GM19438 (cell line): Measurements from ENCODE around the gene PRCD.
"Not testable (repeated sequence)": the region's sequence is repeated elsewhere in the genome, so short reads cannot be mapped to it uniquely, and the experiment has no call there.

ENCODE experiments used
- ATAC-seq: cut with Tn5 transposase; IDR thresholded peaks from one replicate; pipeline ENCODE4 v1.9.1; 2021; ENCODE audit warnings: low read depth; ENCODE audit not compliant: unreplicated experiment

Gene PRCD

DNA sequence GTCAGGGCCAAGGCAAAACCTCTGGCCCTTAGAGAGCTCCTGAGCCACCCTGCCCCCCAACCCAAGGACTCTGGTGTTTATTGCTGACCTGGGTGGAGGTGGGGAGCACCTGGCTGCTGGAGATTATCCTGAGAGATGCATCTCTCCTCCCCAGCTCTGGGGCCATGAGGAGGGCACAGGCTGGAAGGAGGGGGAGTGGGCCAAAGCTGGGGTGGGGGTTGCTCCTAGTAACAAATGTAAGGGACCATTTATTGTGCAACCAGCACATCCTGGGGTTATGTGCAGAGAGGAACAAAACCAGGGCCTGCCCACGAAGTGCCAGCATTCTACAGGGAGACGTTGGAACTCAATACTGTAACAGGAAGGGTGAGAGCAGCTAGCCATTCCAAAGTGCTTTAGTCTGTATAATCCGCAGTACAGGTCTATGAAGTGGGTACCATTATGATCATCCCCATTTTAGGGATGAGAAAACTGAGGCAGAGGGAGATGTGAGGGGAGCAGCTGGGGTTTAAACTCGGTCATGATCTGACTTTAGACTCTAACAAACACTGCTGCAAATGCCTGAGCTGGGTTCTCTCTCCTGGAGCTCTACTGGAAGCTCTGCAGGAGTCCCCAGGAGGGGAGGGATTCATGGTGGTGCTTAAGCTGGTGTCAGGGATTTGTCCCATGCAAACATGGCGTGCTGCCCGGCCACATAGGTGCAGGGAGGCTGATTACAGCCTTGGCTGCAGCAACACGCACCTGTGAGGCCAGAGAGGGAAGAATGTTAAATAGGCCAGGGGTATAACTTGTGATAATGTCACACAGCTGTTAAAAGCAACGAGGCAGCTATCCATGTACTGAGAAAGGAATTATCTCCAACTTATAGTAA is 37.3 kb upstream of the PRCD start:
- no peak for ATAC-seq

DNA sequence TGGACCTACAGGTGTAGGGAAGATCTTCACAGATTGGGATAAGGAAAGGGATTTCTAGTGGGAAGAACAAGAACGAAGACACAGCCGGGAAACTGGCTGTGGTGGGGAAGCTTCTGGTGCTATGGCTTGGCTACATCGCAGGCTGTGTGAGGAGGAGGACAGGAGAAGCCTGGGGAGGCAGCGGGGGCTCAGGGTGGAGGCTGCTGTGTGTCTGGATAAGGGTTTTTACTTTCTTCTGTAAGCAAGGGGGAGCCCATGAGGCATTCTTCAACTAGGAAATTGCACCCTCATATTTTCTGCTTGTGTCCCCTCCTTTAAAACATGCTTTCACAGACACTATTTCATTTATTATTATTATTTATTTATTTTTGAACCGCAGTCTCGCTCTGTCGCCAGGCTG is 35.7 kb upstream of the PRCD start:
- ATAC-seq: no peak

DNA sequence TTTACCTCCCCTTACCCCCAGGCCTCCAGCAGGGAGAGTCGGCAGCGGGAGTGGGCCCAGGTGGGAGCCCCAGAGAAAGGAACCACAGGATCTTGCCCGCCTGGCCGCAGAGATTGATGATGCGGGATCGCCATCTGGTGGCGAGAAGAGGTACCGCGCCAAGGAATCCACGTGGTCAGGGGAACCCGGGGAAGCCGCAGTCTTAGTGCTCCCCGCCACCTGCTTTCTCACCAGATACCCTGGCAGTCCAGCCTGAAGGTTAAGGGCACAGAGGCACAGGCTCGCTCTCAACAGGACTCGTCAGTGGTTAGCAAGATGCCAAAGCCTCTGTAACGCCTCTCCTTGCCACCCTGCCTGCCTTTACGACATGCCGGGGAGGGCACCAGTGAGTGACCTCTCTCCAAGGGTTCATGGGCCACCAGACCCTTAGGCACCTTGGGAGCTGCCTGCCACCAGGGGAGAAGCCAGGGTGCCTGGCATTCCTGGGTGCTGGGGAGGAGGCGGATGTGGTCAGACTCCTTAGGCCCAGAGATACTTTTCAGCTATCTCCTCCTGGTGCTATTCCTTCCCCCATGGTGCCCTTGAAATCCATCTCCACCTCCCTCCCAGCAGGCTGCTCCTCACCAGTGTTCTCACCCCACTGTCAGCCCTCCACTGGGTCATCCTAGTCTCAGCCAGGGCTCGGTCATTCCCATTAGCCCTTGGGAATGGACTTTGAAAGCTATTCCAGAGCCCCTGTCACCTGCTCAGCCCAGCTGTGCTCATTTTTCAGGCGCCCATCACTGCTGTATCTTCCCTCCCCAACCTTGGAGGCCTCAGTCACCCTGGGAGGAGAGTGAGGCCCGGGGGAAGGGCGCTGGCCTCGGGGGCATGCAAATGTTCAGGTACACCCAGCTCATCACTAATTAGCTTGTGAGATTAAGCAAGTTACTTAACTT is 33.2 kb upstream of the PRCD start:
- no peak for ATAC-seq

DNA sequence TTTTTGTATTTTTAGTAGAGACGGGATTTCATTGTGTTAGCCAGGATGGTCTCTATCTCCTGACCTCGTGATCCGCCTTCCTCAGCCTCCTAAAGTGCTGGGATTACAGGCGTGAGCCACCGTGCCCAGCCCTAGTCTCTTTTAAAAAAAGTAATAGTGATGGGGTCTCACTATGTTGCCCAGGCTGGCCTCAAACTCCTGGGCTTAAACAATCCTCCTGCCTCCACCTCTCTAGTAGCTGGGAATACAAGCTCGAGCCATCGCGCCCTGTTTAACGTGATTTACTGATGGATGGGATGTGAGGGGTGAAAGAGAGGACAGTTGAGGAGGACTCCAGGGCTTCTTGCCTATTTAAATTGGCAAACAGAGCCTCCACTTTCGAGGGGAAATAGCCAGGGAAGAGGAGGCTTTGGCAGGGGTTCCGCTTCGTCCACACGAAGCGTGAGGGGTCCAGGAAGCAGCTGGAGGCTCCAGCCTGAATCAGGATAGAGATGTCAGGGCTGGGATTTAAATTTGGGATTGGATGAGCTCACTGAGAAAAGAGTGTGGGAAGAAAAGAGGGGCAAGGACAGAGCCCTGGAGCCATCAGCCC is 31.3 kb upstream of the PRCD start:
- ATAC-seq: not testable (repeated sequence)

DNA sequence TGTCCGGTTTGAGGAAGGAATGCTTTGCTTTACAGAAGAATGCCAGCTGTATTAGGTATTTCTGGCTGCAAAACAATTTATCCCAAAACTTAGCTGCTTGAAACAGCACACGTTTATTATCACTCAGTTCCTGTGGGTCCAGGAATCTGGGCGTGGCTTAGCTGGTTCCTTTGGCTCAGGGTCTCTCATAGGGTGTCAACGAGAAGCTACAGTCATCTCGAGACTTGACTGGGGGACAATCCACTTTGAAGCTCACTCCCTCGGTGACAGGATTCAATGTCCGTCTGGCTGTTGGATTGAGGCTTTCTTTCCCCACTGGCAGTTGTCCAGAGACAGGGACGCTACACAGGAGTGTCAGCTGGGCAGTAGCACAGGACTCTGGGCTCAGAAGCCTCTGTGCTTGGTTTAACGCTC is 29.0 kb upstream of the PRCD start:
- no peak for ATAC-seq

DNA sequence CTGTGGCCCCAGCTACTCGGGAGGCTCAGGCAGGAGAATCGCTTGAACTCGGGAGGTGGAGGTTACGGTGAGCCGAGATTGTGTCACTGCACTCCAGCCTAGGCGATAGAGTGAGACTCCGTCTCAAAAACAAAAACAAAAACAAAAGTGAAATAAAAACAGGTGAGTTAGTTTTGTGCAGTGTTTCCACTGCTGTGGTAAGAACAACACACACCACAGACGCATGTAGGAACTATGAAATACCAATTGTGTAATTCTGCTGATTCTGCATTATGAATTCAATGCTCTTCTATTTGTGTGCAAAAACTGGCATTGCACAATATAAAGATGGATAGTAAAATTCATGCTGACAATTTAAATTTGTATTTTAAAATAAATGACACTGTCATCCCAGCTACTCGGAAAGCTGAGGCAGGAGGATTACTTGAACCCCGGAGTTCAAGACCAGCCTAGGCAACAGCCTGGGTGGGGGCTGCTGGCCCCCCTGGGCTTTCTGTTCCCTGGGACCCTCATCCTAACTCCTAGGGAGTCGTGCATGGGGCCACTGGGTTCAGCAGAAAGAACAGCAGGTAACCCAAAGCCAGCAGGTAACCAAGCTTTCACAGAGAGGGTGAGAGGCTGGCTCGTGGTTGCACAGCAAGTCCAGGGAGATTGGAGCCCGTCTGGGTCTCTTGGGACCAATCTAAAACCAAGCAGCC is 28.0 kb upstream of the PRCD start:
- no peak for ATAC-seq

DNA sequence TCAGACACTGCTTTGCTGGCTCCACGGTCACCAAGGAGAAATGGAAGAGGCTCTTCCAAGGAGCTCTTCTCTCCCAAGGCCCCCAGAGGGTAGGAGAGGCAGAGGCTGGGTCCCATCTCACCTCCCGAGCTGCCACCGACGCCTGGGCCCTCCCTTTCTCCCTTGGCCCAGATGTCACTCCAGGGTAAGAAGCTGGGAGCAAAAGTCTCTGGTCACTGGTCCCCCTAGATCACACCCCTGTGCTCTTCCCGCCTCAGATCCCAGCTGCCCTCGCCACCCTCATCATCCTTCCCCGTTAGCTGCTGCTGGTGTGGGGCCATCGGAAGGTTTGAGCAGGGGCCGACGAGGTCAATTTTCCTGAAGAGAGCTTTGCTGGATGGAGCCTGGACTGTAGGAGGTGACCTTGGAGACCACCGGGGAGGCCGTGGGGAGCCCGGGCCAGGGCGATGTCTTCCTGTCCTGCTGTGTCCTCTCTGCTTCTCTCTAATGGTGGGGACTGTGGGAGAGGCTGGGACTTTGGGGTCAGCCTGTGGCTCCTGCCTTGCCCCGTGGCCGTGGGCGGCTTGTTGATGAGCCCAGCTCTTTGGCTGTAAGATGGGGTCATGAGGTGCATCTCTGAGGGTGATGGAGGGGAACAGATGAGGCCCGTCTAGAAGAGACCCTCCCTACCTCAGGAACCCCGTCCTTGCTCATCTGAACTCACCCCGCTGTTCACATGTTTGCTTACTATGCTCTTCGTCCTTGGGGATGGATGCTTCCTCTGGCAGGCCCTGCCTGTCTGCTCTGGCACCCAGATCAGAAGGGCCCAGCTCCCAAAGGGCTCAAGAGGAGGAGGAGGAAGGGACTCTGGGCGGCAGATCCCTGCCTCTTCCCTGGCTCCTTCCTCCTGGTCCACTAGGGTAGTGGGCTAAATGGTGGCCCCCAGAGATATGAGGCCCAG is 27.2 kb upstream of the PRCD start:
- ATAC-seq: no peak

DNA sequence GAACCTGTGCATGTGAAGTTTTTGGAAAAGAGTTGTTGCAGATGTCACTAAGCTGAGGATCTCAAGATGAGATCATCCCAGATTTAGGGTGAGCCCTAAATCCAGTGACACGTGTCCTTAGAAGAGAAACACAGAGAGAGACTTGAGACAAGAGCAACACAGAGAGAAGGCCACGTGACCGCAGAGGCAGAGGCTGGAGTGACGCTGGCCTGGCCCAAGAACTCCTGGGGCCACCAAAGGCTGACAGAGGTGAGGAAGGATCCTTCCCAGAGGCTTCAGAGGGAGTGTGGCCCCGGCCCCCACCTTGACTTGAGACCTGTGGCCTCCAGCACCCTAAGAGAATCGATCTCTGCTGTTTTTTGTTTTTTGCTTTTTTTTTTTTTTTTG is 26.5 kb upstream of the PRCD start:
- no peak for ATAC-seq

DNA sequence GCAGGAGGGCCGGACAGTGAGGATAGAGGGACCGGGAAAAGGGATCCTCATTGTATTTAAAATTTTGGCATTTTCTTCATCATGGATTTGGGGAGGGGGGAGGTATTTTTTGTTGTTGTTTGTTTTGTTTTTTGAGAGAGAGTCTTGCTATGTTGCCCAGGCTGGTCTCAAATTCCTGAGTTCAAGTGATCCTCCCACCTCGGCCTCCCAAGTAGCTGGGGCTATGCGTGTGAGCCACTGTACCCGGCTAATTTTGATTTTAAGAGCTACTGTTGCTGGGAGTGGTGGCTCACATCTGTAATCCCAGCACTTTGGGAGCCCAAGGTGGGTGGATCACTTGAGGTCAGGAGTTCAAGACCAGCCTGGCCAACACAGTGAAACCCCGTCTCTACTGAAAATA is 25.5 kb upstream of the PRCD start:
- not testable (repeated sequence) for ATAC-seq

DNA sequence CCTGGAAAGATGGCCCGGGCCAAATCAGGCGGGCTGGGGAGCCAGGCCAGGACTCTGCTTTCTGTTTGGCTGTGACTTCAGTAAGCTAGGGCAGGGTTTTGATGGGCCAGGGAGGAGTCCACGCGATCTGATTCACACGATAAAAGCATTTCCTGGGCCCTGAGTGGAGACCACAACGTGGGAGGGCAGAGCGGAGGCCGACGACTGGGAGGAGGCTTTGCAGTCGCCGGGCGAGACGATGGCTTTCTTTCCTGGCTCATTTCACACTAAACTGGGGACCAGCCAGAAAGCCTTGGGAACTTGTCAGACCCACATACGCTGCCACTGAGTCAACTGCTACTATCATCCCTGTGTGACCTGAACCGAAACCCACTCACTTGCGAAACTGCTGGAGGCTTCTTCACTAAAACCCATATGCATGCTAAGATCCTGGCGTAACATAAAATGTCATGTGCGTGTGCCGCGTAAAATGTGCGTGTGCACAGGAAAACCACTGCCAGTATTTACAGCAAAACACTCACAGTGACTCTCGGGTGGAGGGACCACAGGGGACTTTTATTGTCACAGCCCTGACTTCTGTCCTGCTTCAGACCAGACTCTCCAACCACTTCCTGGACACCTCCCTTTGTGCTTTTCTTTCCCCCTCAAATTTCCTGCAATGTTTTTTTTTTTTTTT is 24.4 kb upstream of the PRCD start:
- ATAC-seq: no peak

DNA sequence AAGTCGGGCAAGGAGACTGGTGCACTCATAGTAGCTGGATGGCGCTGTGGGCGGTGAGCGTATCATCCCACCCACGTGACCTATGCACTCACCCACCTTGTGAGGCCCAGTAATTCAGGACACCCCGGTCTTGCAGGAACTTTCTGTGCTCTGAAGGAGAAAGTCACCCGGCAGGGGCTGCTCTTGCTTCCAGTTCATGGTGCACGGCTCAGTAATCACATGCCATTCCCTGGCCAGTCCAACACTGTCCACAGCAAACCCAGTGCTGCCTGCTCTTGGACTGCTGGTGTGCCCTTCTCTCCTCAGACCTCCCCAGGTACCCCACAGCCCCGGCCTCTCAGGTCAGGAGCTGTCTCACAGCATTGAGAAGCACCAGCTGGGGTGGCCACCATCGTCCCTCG is 22.2 kb upstream of the PRCD start:
- ATAC-seq: no peak

DNA sequence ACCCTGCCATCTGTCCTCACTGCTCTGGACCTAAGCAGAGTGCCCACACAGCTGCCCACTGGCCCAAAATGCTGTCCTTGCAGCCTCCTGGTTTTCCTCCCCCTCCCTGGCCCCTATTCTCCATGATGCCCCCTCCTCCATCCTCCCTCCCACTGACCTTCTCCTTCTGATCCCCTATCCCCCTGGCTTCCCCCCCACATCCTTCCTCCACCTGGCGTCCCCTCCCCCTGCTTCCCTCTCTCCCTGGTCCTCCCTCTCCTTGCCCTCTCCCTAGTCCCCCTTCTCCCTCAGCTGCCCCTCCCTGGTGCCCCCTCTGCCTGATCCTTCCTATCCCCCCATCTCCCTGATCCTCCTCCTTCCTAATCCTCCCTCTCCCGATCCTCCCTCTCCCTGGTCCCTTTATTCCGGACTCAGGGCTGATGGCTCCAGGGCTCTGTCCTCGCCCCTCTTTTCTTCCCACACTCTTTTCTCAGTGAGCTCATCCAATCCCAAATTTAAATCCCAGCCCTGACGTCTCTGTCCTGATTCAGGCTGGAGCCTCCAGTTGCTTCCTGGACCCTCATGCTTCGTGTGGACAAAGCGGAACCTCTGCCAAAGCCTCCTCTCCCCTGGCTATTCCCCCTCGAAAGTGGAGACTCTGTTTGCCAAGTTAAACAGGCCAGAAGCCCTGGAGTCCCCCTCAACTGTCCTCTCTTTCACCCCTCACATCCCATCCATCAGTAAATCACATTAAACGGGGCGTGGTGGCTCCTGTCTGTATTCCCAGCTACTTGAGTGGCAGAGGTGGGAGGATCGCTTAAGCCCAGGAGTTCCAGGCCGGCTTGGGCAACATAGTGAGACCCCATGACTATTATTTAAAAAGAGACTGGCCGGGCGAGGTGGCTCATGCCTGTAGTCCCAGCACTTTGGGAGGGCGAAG is 20.5 kb upstream of the PRCD start:
- ATAC-seq: no peak

DNA sequence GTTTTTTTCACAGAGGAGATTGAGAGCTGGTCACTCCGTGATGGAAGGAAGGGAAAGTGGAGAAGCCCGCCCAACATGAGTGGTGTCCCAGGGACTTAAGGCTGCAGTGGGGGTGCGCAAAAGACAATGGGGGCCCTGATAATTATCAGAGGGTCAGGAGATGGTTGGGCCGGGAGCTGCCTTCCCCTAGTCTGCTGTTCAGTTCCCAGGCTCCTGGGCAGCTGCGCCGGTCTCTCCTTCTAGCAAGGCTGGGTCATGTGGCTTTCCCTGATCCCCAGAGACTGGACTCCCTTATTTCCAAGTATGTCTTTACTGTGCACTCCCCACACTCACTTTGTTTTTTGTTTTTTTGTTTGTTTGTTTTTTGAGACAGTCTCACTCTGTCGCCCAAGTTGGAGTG is 18.6 kb upstream of the PRCD start:
- no peak for ATAC-seq

DNA sequence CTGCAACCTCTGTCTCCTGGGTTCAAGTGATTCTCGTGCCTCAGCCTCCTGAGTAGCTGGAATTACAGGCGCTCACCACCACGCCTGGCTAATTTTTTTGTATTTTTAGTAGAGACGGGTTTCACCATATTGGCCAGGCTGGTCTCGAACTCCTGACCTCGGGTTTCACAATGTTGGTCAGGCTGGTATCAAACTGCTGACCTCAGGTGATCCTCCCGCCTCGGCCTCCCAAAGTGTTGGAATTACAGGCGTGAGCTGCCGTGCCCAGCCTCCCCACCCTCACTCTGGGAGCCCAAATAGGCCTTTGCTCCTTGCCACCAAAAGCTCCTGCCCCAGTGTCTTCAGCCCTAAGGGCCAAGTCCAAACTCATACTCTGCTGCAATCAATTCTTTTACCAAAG is 18.2 kb upstream of the PRCD start:
- ATAC-seq: not testable (repeated sequence)

DNA sequence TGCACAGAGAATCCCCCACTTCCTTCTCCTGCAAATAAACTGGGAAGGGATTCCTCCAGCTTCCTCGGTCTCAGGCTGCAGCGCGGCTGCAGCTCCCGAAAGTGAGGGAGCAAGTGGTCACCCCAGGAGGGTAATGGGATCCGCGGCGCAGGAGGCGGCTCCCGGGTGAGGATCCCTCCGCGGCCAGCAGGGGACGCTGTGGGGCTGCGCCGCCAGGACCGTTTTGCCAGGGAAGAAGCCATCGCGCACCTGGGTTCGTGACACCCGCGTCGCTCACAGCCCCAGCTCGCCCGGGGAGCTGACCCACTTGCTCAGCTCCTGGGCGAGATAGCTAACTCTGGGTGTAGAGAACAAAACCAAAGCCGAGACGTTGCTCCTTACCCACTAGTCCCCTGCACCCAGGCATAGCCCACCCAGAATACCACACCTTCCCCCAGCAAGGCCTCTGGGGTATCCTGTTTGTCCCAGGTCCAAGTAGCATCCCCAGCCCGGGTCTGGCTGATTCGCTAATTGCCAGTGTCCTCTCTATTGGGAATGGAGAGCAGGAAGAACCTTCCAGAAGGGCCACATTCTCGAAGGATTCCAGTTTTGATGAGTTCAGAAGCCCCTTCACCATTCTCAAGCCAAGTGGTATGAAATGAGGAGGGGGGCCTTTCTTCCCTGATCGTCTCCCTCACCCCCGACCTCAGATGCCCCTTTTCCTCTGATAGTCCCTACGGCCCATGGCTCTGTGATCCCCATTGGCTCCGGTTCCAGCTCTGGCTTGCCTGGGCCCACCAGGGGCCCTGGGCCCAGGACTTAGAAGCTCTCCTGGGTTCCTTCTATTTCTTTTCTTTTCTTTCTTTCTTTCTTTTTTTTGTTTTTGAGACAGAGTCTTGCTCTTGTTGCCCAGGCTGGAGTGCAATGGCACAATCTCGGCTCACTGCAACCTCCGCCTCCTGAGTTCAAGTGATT is 16.5 kb upstream of the PRCD start:
- ATAC-seq: no peak

DNA sequence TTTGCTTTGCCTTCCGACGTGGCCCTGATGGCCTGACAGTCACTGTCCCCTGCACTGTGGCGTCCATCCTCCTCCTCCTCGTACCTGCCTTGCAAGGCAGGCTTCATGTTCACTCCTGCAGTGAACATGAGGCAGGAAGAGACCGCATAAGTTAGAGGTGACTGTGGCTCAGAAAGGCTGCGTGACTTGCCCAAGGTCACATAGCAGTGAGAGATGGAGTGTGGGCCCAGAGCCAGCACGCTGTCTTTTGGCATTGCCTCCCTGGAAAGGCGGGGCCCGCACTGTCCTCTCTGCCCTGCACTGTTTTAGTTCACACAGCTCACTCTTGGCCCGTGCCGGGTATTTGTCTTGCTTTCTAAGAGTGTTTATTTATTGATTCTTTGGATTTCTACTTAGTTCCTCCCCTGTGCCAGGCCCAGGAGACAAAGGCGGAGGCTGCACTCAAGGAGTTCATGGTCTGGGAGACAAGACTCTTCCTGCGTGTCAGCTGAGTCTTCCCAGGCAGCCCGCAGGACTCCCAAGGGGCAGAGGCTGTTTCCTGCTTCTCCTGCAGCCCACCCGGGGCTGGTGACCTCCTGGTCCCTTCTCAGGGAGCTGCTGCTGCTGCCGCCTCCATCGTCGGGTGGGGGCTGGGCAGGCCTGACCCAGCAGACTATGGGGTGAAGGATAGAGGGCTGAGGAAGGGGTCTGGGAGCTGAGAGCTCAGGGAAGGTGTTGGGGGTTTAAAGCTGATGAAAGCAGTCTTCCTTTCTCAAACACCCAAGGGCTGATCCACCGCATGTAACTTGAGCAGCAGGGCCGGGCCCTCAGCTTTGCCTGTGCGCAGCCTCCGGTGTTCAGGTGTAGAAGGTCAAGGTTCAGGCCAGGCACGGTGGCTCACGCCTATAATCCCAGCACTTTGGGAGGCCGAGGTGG is 15.0 kb upstream of the PRCD start:
- no peak for ATAC-seq
